ENCODE data around the gene NR2F6.

- TF ChIP-seq ZNF274 (IDR thresholded peaks at IDR 0.05; ENCODE audit: low read length) (no peak), ZNF274 (tag by site-specific recombination; IDR thresholded peaks at IDR 0.05; ENCODE audit: borderline replicate concordance) (no peak), CTCF (tag by site-specific recombination; IDR thresholded peaks at IDR 0.05) (no peak), ZBTB21 (tag by site-specific recombination; IDR thresholded peaks at IDR 0.05) (no peak), OVOL3 (tag by site-specific recombination; IDR thresholded peaks at IDR 0.05) (no peak), ZNF501 (tag by site-specific recombination; IDR thresholded peaks at IDR 0.05) (no peak), ZNF138 (tag by site-specific recombination; IDR thresholded peaks at IDR 0.05; ENCODE audit: borderline replicate concordance) (no peak), ZFP37 (tag by site-specific recombination; IDR thresholded peaks at IDR 0.05) (no peak), ZSCAN18 (tag by site-specific recombination; IDR thresholded peaks at IDR 0.05) (no peak), ZNF645 (tag by site-specific recombination; IDR thresholded peaks at IDR 0.05) (no peak), ZBTB26 (tag by site-specific recombination; optimal IDR thresholded peaks at IDR 0.05) (no peak), ZBTB17 (tag by site-specific recombination; IDR thresholded peaks at IDR 0.05) (no peak), ZNF37A (tag by site-specific recombination; IDR thresholded peaks at IDR 0.05) (no peak), ZBTB7A (tag by site-specific recombination; IDR thresholded peaks at IDR 0.05; ENCODE audit: low read depth) (no peak)
These were observed 43.0 kb downstream of the NR2F6 start for GRCh38 chr19:17202713-17203112.

Data from HEK293 (cell line).